BJ (cell line): ENCODE results near the gene SNAPIN. TPM values are rescaled to one million over a fixed set of nuclear protein-coding genes. Genes with fewer than 3 reads are reported as not detected.
A peak's percentile ranks its signal among the peaks of the same experiment; 100 is the strongest.

Experiments used
- CTCF ChIA-PET: fragments of 350-600 bp; formaldehyde crosslinking; extraction: SDS; loops from one replicate; lab custom pipeline; 2021; ENCODE audit warnings: antibody characterized with exemption, inconsistent platforms; lab: Yijun Ruan, JAX
- POLR2A ChIA-PET: fragments of 300-600 bp; sonication (Branson Sonifier 250); formaldehyde crosslinking; extraction: SDS; loops from one replicate; lab custom pipeline; 2021; ENCODE audit warnings: antibody characterized with exemption; lab: Charles Lee
- DNase-seq: peaks from one replicate; pipeline ENCODE4 v3.0.0-alpha.2; 2011; ENCODE audit warnings: low read depth
- H3K27me3 ChIP-seq: 2 replicates; pipeline ENCODE4 v1.6.0; 2011; ENCODE audit warnings: low read length; ENCODE audit not compliant: control insufficient read depth, insufficient read depth
- H3K36me3 ChIP-seq: 2 replicates; pipeline ENCODE4 v1.5.1; 2011; ENCODE audit warnings: low read length; ENCODE audit not compliant: control insufficient read depth, insufficient read depth
- H3K4me3 ChIP-seq: 2 replicates; pipeline ENCODE4 v1.5.1; 2011; ENCODE audit warnings: low read depth, mild to moderate bottlenecking, control low read depth, low read length
- CTCF ChIP-seq: IDR thresholded peaks from 2 replicates; pipeline ENCODE4 v1.5.1; 2011; ENCODE audit warnings: low read depth, mild to moderate bottlenecking, control low read depth, inconsistent platforms, low read length, moderate library complexity; ENCODE audit not compliant: insufficient read depth
- polyA plus RNA-seq: library from polyadenylated mRNA; depleted of rRNA; stranded (reverse); fragments of >200 nt; gene quantifications from 2 replicates; pipeline ENCODE4 v1.2.3, GENCODE V29; 2011

Gene SNAPIN
- polyA plus RNA-seq, 1 experiment, result 50.3 TPM

GRCh38 chr1:153610811-153611301 is 47.6 kb upstream of the SNAPIN start:
- ChIA-PET CTCF (interaction anchor here (1.0 to 11.6 kb wide), 6 partner anchors 9 to 100 kb away, joined by 3 to 194 read pairs (median 6); partner anchors contain the start of genes CHTOP, S100A1 and S100A13), POLR2A (interaction anchor here (0.7 to 3.5 kb wide), 3 partner anchors 16 to 32 kb away, joined by 3 to 20 read pairs (median 3); partner anchors contain the start of gene S100A13)
- no peak for DNase-seq
- Histone ChIP-seq H3K4me3 (peak overlapping the region; percentile 72), H3K27me3 (no peaks in the 10 kb centered on the region), H3K36me3 (peaks cover 19% of the 10 kb centered on the region)
- TF ChIP-seq CTCF, result no peak

DNA sequence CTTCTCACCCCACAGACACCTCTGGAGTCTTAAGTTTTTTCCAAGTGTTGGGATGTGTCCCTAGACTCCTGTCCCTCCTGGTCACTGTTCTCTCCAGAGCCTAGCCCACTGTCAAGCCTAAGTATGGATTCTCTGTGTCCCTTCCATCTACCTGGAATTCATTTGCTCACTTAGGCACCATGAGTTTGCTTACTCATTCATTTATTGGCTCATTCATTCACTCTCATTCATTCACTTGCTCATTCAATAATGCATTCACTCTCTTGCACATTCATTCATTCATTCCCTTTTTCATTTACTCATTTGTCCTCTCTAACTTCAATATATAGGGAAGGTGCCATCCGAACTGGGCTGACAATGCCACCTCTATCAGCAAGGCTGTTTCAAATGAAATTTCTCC is 47.1 kb upstream of the SNAPIN start:
- Histone ChIP-seq H3K36me3 (peaks cover 17% of the 10 kb centered on the region), H3K27me3 (no peaks in the 10 kb centered on the region), H3K4me3 (peak overlapping the region; percentile 72)
- no peak for DNase-seq
- no peak for TF ChIP-seq CTCF
- ChIA-PET CTCF (interaction anchor here (1.0 to 11.6 kb wide), 8 partner anchors 8 to 101 kb away, joined by 3 to 194 read pairs (median 6); partner anchors contain the start of genes S100A1 and S100A13), POLR2A (interaction anchor here (3.5 kb wide), 1 partner anchor 16 kb away, joined by 20 read pairs; the partner anchor contains the start of gene S100A13)

DNA sequence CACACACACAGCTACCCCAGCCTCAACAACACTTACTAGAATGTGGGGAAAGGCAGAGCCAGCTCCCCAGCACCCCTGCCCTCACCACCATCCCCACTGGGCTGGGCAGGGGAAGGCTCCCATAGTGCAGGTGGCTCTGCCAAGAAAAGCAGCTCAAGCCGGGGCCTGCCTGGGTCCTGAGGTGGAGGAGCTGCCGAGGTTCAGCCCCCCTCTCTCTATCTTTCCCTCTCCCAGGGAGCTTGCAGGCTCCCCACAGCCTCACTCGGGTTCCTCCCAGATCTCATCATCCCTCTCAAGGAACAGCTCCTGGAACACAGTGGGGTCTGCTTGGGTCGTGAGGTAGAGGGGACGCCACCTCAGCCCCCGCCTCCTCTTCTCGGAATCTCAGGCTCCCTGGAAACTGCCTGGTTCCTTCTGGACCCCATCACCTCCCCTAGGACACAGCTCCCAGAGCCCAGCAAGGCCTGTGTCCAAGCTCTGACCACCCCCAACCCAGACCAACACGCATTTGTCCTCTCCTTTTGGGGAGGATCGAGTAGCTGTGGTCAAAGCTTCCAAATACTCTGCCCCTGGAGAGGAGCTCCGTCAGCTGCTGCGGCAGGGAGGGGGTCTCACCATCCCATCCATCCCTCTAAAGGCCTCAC is 46.3 kb upstream of the SNAPIN start:
- ChIA-PET CTCF (interaction anchor here (0.9 to 11.6 kb wide), 8 partner anchors 8 to 146 kb away, joined by 3 to 194 read pairs (median 6); partner anchors contain the start of genes S100A1 and S100A13), POLR2A (interaction anchor here (0.5 to 3.5 kb wide), 4 partner anchors 9 to 61 kb away, joined by 3 to 20 read pairs (median 8); partner anchors contain the start of genes CHTOP and S100A13)
- Histone ChIP-seq H3K27me3 (no peaks in the 10 kb centered on the region), H3K4me3 (peak overlapping the region; percentile 72), H3K36me3 (peaks cover 8% of the 10 kb centered on the region)
- DNase-seq, result no peak
- no peak for TF ChIP-seq CTCF

GRCh38 chr1:153612755-153613331 is 45.7 kb upstream of the SNAPIN start, which contains the start of gene S100A16:
Gene S100A16 (minus strand): TSS chr1:153613137. CDS start chr1:153608151, 4,986 bp downstream.
- peaks cover 3% of the 10 kb centered on the region for H3K36me3 ChIP-seq
- TF ChIP-seq CTCF, result no peak
- peak within 1 kb of the TSS; percentile 72 for H3K4me3 ChIP-seq
- DNase-seq, result no peak
- POLR2A ChIA-PET, result interaction anchor here (0.5 to 3.5 kb wide), 4 partner anchors 9 to 61 kb away, joined by 3 to 20 read pairs (median 8); partner anchors contain the start of genes CHTOP and S100A13
- no peaks in the 10 kb centered on the region for H3K27me3 ChIP-seq
- CTCF ChIA-PET, result interaction anchor here (0.9 to 11.6 kb wide), 7 partner anchors 9 to 147 kb away, joined by 3 to 194 read pairs (median 6); partner anchors contain the start of genes S100A1 and S100A13
